Skeletal muscle satellite cell (primary cell): ENCODE results near the gene PARP6.

ENCODE experiments used
- H3K27me3 ChIP-seq: 2 replicates; pipeline ENCODE4 v1.7.0; 2013; ENCODE audit warnings: low read length; ENCODE audit not compliant: control insufficient read depth, insufficient read depth
- H3K36me3 ChIP-seq: 2 replicates; pipeline ENCODE4 v1.7.0; 2013; ENCODE audit warnings: mild to moderate bottlenecking, control low read depth, low read length; ENCODE audit not compliant: insufficient read depth
- H3K4me1 ChIP-seq: 2 replicates; pipeline ENCODE4 v1.7.0; 2013; ENCODE audit warnings: low read length; ENCODE audit not compliant: control insufficient read depth, insufficient read depth
- H3K4me2 ChIP-seq: 2 replicates; pipeline ENCODE4 v1.7.0; 2013; ENCODE audit warnings: mild to moderate bottlenecking, low read length
- H3K4me3 ChIP-seq: 2 replicates; pipeline ENCODE4 v1.7.0; 2013; ENCODE audit warnings: low read length
- H3K9ac ChIP-seq: 2 replicates; pipeline ENCODE4 v1.7.0; 2013; ENCODE audit warnings: mild to moderate bottlenecking, low read depth, low read length, moderate library complexity
- H3K9me3 ChIP-seq: replicated peaks from 2 replicates; pipeline ENCODE4 v1.7.0; 2013; ENCODE audit warnings: mild to moderate bottlenecking, control low read depth, low read length

Gene PARP6

DNA sequence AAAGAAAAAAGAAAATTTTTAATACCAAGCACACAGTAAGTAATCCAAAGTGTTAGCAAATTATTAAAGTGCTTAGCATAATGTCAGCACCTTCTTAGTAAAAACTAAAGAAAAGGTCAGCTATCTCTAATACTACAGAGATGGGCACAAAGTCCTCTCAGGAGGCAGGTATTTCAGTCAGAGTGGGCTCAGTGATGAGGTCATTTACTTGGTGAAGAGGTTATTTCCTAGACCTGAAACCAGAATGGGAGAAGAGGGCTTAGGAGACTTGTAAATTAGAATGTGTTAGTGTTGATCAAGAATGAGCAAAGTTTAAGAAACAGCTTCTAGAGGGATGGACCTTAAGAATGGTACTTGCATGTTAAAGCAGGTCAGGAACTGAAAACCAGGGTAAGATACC is 32.7 kb downstream of the PARP6 start:
- peaks cover 22% of the 10 kb centered on the region for H3K4me1 ChIP-seq
- H3K27me3 ChIP-seq = no peaks in the 10 kb centered on the region
- H3K9me3 ChIP-seq = no peaks in the 10 kb centered on the region
- no peak overlapping the region for H3K4me2 ChIP-seq
- H3K9ac ChIP-seq = no peak overlapping the region
- H3K36me3 ChIP-seq = peaks cover 39% of the 10 kb centered on the region
- no peak overlapping the region for H3K4me3 ChIP-seq

GRCh38 chr15:72238586-72238985 is 33.8 kb downstream of the PARP6 start:
- H3K4me3 ChIP-seq = no peak overlapping the region
- no peak overlapping the region for H3K4me2 ChIP-seq
- peaks cover 22% of the 10 kb centered on the region for H3K4me1 ChIP-seq
- H3K36me3 ChIP-seq = peaks cover 34% of the 10 kb centered on the region
- no peaks in the 10 kb centered on the region for H3K27me3 ChIP-seq
- H3K9me3 ChIP-seq = no peaks in the 10 kb centered on the region
- no peak overlapping the region for H3K9ac ChIP-seq

GRCh38 chr15:72237853-72238224 is 34.5 kb downstream of the PARP6 start:
- no peak overlapping the region for H3K4me3 ChIP-seq
- peaks cover 24% of the 10 kb centered on the region for H3K4me1 ChIP-seq
- H3K9me3 ChIP-seq = no peaks in the 10 kb centered on the region
- no peaks in the 10 kb centered on the region for H3K27me3 ChIP-seq
- H3K36me3 ChIP-seq = peaks cover 28% of the 10 kb centered on the region
- peak overlapping the region; percentile 87 for H3K4me2 ChIP-seq
- peak overlapping the region; percentile 62 for H3K9ac ChIP-seq

DNA sequence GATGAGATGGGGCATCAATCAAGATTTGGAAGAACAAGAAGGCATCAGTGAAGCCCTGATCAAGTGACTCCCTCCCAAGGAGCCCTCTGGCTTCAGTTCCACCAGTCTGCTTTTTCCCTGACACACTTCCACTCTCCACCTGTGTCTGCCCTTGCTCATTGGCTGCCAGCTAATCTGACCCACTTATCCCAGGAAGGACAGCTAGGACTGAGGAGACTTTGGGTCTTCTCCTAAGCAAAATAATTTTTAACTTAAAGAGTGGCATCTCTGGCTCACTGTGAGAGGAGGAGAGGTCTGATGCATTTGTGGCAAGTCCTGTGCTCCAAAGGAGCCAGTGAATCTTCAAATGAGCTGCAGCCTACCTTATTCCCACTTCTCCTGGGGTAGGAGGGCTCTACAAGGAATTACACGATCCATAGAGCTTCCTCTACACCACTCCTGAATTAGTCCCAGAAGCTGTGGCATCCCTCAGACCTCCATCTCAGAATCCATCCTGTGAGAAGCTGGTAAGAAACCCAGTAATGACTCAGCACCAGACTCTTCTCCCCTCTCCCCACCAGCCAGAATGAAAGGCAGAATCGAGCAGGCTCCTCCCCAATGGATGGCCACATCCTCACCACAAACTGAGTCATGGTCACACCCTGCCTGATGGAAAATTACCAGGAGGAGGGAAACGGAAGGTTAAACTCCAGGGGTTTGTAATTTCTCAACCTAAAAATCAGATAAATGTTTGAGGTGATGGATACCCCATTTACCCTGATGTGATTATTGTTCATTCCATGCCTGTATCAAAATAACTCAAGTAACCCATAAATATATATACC is 35.1 kb downstream of the PARP6 start:
- Histone ChIP-seq H3K36me3 (peaks cover 22% of the 10 kb centered on the region), H3K4me2 (peak overlapping the region; percentile 87), H3K4me1 (peaks cover 30% of the 10 kb centered on the region), H3K9ac (peak overlapping the region; percentile 85), H3K9me3 (no peaks in the 10 kb centered on the region), H3K4me3 (peak overlapping the region; percentile 66), H3K27me3 (no peaks in the 10 kb centered on the region)

DNA sequence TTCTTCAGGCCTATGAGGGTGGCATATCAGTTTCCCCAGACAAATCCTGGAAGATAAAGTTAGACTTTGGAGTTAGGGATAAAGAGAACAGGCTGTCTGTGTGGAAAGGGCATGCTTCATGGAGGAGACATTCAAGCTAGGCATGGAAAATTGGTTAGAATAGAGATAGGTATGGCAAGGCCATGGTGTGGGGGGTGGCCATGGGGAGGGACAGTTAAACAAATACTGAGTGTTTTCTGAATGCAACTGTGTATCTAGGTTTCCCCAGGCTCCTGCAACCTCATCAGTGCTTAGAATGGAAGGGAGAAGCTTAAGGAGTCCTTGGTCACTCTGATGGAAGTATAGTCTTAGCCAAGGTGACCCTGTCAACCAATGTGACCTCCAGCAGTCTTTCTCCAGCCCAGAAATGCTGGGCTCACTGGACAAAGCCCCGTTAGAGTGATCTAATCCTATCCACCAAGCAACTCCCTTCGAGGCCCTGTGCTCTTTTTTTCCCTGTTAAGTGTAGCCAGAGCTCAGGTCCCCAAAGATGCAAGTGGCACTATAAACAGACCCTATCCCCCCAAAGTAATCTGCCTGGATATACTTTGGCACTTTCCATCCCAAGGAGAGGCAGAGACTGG is 35.9 kb downstream of the PARP6 start:
- peaks cover 15% of the 10 kb centered on the region for H3K36me3 ChIP-seq
- peaks cover 35% of the 10 kb centered on the region for H3K4me1 ChIP-seq
- peak overlapping the region; percentile 85 for H3K9ac ChIP-seq
- H3K4me2 ChIP-seq = peak overlapping the region; percentile 87
- peak overlapping the region; percentile 66 for H3K4me3 ChIP-seq
- no peaks in the 10 kb centered on the region for H3K27me3 ChIP-seq
- H3K9me3 ChIP-seq = no peaks in the 10 kb centered on the region

- Histone ChIP-seq H3K4me1 (peaks cover 35% of the 10 kb centered on the region), H3K4me2 (no peak overlapping the region), H3K9ac (no peak overlapping the region), H3K27me3 (no peaks in the 10 kb centered on the region), H3K9me3 (no peaks in the 10 kb centered on the region), H3K36me3 (peaks cover 4% of the 10 kb centered on the region), H3K4me3 (no peak overlapping the region)
These were observed 37.1 kb downstream of the PARP6 start for GRCh38 chr15:72235298-72235697.

- Histone ChIP-seq H3K9me3 (no peaks in the 10 kb centered on the region), H3K4me1 (peaks cover 37% of the 10 kb centered on the region), H3K36me3 (peaks cover 9% of the 10 kb centered on the region), H3K4me2 (no peak overlapping the region), H3K4me3 (no peak overlapping the region), H3K9ac (no peak overlapping the region), H3K27me3 (no peaks in the 10 kb centered on the region)
These were observed 38.6 kb downstream of the PARP6 start for GRCh38 chr15:72233769-72234168.

- Histone ChIP-seq H3K4me1 (peaks cover 28% of the 10 kb centered on the region), H3K9me3 (no peaks in the 10 kb centered on the region), H3K36me3 (peaks cover 13% of the 10 kb centered on the region), H3K4me2 (peak overlapping the region; percentile 87), H3K27me3 (no peaks in the 10 kb centered on the region), H3K4me3 (peak overlapping the region; percentile 90), H3K9ac (peak overlapping the region; percentile 96)
These were observed 40.4 kb downstream of the PARP6 start for GRCh38 chr15:72231833-72232478.

- Histone ChIP-seq H3K9me3 (no peaks in the 10 kb centered on the region), H3K4me3 (peak within 1 kb of the TSS; percentile 90), H3K4me2 (peak within 1 kb of the TSS; percentile 87), H3K36me3 (peaks cover 13% of the 10 kb centered on the region), H3K4me1 (peaks cover 27% of the 10 kb centered on the region), H3K9ac (peak within 1 kb of the TSS; percentile 96), H3K27me3 (no peaks in the 10 kb centered on the region)
These were observed 41.1 kb downstream of the PARP6 start, which contains the start of gene PKM for GRCh38 chr15:72231066-72231832. TSS of gene PKM (minus strand) at chr15:72231190. CDS start at chr15:72219097, 12,093 bp downstream.

DNA sequence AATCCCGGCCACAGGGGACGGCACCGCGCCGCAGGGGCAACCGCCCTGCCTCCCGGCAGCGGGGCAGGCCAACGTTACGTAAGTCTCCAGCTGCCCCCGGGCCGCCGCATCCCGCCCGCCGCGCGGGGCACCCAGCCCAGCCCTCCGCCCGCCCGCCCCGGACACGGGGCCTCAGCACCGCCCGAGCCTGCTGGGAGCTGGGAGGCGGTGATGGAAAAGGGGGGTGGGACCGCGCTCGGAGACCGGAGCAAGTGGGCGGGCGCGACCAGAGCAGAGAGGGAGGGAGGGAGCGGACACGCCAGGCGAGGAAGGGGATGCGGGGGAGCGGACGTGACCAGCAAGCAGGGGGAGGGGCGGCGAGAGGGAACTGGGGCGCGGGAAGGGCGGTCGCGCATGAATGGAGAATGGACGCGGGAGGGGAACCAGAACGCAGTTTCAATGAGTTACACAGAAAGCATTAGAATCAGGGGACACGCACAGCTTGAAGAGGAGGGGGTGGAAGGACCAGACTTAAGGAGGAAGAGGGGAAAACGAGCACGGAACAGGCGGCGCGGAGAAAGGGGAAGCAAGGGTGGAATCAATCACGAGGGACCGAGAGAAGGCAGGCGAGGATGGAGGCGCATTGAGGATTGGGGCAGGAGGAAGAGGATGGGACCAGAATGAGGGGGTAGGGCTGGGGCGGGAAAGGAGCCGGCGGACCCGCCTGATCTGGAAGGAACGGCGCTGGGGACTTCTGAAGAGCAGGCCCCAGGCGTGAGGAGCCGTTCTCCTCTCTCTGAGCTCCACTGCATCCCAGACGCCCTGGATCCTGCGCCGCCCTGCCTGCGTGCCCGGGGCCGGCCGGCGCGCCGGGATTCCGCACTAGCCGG is 41.9 kb downstream of the PARP6 start:
- Histone ChIP-seq H3K36me3 (peaks cover 20% of the 10 kb centered on the region), H3K4me3 (peak overlapping the region; percentile 90), H3K9me3 (no peaks in the 10 kb centered on the region), H3K4me1 (peaks cover 33% of the 10 kb centered on the region), H3K4me2 (peak overlapping the region; percentile 87), H3K27me3 (no peaks in the 10 kb centered on the region), H3K9ac (peak overlapping the region; percentile 96)
